Measurements from ENCODE around the gene FBXL5.

FBXL5 gene

DNA sequence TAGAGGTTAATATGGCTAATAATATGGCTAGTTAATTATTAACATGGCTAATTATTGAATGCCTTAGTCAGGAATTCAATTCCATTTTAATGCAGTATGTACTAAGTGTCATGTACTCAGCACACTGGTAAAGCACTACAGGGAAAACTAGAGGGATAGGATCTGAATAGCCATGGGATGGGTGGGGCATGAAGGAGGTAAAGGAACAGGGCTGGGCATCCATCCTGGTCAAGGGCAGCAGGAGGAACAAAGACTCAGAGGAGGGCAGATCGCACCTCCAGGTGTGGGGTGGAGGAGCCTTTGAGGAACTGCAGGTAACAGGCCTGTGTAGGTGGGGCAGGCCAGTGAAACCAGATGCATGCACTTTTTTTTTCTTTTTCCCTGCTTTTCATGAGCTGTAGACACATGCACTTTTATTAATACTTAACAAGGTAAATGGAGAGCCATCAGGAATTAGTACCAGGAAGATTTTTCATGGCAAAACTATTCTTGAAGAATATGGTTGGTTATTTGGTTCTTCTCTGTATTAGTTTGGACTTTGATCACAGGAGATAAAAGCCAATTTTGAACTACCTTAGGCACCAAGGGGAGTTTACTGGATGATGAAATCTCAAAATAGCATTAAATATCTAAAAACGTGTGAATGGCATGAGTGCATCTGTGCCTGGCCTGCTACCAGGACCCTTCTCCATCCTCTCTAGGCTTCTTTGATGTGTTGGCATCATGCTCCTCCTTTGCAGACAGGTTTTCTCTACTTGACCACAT lies 97.2 kb downstream of the FBXL5 start:
- Histone ChIP-seq H3K27me3 (ENCODE audit: control insufficient read depth in 1 of 2, insufficient read depth in 1 of 2, low read length in 2 of 2) (no peaks in the 10 kb centered on the region), H2BK15ac (ENCODE audit: low read depth, poor library complexity, severe bottlenecking) (no peak overlapping the region), H3K23ac (ENCODE audit: low read length in 2 of 2) (no peak overlapping the region), H2AK5ac (ENCODE audit: low read length, severe bottlenecking) (no peak overlapping the region), H4K91ac (ENCODE audit: low read length) (no peak overlapping the region), H3K9me3 (ENCODE audit: control insufficient read depth, low read length) (no peaks in the 10 kb centered on the region), H3K36me3 (ENCODE audit: control insufficient read depth in 1 of 2, insufficient read depth in 2 of 2, low read depth in 1 of 2, low read length in 2 of 2) (peaks cover 19 to 81% of the 10 kb centered on the region in 2 experiments), H3K4ac (ENCODE audit: low read depth in 1 of 2, low read length in 2 of 2) (no peak overlapping the region), H3K9ac (ENCODE audit: low read length) (no peak overlapping the region), H3K4me2 (ENCODE audit: low read length, poor library complexity, severe bottlenecking) (no peak overlapping the region), H3K4me3 (ENCODE audit: insufficient read depth in 1 of 2, low read depth in 1 of 2, low read length in 2 of 2) (no peak overlapping the region), H3K14ac (ENCODE audit: low read length in 2 of 2) (no peak overlapping the region), H4K8ac (ENCODE audit: low read length) (no peak overlapping the region), H3K79me1 (replicated peaks; ENCODE audit: low read length, poor library complexity, severe bottlenecking) (peaks cover 1% of the 10 kb centered on the region), H2AFZ (ENCODE audit: low read depth, low read length) (no peak overlapping the region), H2BK5ac (ENCODE audit: low read depth, low read length, poor library complexity, severe bottlenecking) (no peak overlapping the region), H3K27ac (ENCODE audit: low read length, poor library complexity, severe bottlenecking) (no peak overlapping the region), H3K4me1 (ENCODE audit: control insufficient read depth, insufficient read depth, low read depth, low read length) (peaks cover 6% of the 10 kb centered on the region), H2BK120ac (ENCODE audit: low read depth, low read length) (no peak overlapping the region), H2BK12ac (ENCODE audit: low read length in 2 of 2) (no peak overlapping the region), H3K18ac (ENCODE audit: low read depth in 1 of 2, low read length in 2 of 2) (no peak overlapping the region)
- DNase-seq, result no peak
- WGBS, result 92% methylated on average over 2 of the region's 2 CpGs

DNA sequence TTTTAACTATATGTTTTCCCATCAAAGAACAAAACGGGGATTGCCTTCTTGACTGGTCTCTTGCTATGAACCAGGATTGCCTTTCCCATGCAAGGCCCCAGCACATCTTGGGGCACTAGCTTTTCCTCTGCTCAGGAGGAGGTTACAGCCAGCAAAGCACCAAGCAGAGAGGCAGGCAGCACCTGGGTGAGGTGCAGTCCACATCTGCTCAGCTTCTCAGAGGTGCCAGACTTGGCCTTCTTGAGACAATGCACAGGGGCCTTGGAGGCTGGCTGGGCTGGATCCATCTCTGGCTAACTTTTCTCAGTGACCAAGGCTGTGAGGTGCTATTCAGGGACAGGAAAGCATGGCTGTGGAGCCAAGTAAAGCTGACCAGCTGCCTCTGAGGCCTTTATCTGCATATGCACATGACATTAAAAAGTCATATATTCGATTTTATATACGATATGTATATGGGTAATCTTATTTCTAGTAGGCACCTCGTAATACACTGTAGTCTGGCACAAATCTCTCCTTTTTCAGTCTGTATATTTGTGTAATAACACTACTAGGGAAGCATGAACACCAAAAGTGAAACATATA lies 98.6 kb downstream of the FBXL5 start:
- no peak overlapping the region for H3K27ac ChIP-seq (ENCODE audit: low read length, poor library complexity, severe bottlenecking)
- no peak overlapping the region for H4K91ac ChIP-seq (ENCODE audit: low read length)
- H3K18ac ChIP-seq (ENCODE audit: low read depth in 1 of 2, low read length in 2 of 2), result no peak overlapping the region
- peaks cover 6% of the 10 kb centered on the region for H3K4me1 ChIP-seq (ENCODE audit: control insufficient read depth, insufficient read depth, low read depth, low read length)
- no peak for DNase-seq
- H3K27me3 ChIP-seq (ENCODE audit: control insufficient read depth in 1 of 2, insufficient read depth in 1 of 2, low read length in 2 of 2), result no peaks in the 10 kb centered on the region
- peaks cover 12 to 80% of the 10 kb centered on the region in 2 experiments for H3K36me3 ChIP-seq (ENCODE audit: control insufficient read depth in 1 of 2, insufficient read depth in 2 of 2, low read depth in 1 of 2, low read length in 2 of 2)
- no peak overlapping the region for H3K4ac ChIP-seq (ENCODE audit: low read depth in 1 of 2, low read length in 2 of 2)
- H2BK12ac ChIP-seq (ENCODE audit: low read length in 2 of 2), result no peak overlapping the region
- no peak overlapping the region for H3K9ac ChIP-seq (ENCODE audit: low read length)
- 96% methylated on average over 1 of the region's 4 CpGs for WGBS
- peak overlapping the region in 1 of 2 experiments; percentile 45 for H3K14ac ChIP-seq (ENCODE audit: low read length in 2 of 2)
- no peak overlapping the region for H2AK5ac ChIP-seq (ENCODE audit: low read length, severe bottlenecking)
- H2BK15ac ChIP-seq (ENCODE audit: low read depth, poor library complexity, severe bottlenecking), result no peak overlapping the region
- no peak overlapping the region for H4K8ac ChIP-seq (ENCODE audit: low read length)
- no peak overlapping the region for H2AFZ ChIP-seq (ENCODE audit: low read depth, low read length)
- no peak overlapping the region for H3K4me3 ChIP-seq (ENCODE audit: insufficient read depth in 1 of 2, low read depth in 1 of 2, low read length in 2 of 2)
- no peak overlapping the region for H2BK120ac ChIP-seq (ENCODE audit: low read depth, low read length)
- peaks cover 1% of the 10 kb centered on the region for H3K79me1 ChIP-seq (replicated peaks; ENCODE audit: low read length, poor library complexity, severe bottlenecking)
- H3K9me3 ChIP-seq (ENCODE audit: control insufficient read depth, low read length), result no peaks in the 10 kb centered on the region
- H3K4me2 ChIP-seq (ENCODE audit: low read length, poor library complexity, severe bottlenecking), result no peak overlapping the region
- H3K23ac ChIP-seq (ENCODE audit: low read length in 2 of 2), result no peak overlapping the region
- no peak overlapping the region for H2BK5ac ChIP-seq (ENCODE audit: low read depth, low read length, poor library complexity, severe bottlenecking)

Measured in mesenchymal stem cell (in vitro differentiated cells and primary cell).